Thyroid gland (tissue), 4 donors: ENCODE results near the gene ETNK2.

Source experiments
- POLR2A ChIP-seq, 2 donors: fragments of 450-650 bp; IDR thresholded peaks; one replicate each; pipeline ENCODE4 v1.6.1; 2017; ENCODE audit warnings: antibody characterized with exemption in 2 of 2, mild to moderate bottlenecking in 2 of 2, moderate library complexity in 1 of 2
- TF ChIP-seq, protein P1 (sequence below), 6 experiments: fragments of 200-600 bp in 3 of 6; fragments of 450-650 bp in 3 of 6; sonication (generic) in 3 of 6; IDR thresholded peaks; one replicate each; pipeline ENCODE4 v1.5.1; 2016 to 2019; ENCODE audit warnings: antibody characterized with exemption in 6 of 6, mild to moderate bottlenecking in 2 of 6, inconsistent platforms in 1 of 6, moderate library complexity in 1 of 6

DNA sequence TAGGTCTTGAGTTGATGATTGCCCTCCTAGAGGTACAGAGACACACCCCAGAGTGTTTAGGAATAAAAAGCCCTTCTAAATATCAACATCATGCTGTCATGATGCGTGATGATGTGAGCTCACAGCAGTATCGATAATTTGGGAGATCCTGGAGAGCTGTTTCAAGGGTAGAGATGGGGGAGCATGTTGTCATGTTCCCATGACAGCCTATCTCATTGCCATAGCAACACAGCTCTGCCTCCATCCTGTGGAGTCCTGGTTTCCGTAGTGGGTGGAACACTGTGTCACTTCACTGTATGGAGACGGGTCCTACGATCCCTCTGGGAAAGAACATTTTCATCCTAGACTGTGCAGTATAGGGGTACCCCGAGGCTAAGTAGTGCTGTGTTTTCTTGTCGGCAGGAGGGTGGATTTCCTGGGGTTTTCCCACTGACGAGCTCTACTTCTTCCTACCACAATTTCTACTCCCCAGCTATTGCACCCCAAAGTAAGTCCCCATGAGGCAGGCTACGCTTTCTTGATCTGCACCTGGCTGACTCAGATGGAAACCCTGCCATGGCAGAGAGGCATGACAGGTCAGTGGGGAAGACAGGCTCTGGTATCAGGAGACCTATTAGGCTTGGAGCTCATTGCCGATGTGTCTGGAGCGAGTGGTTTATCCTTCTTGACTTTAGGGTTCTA lies 37.3 kb upstream of the ETNK2 start:
- TF ChIP-seq, protein P1, sequence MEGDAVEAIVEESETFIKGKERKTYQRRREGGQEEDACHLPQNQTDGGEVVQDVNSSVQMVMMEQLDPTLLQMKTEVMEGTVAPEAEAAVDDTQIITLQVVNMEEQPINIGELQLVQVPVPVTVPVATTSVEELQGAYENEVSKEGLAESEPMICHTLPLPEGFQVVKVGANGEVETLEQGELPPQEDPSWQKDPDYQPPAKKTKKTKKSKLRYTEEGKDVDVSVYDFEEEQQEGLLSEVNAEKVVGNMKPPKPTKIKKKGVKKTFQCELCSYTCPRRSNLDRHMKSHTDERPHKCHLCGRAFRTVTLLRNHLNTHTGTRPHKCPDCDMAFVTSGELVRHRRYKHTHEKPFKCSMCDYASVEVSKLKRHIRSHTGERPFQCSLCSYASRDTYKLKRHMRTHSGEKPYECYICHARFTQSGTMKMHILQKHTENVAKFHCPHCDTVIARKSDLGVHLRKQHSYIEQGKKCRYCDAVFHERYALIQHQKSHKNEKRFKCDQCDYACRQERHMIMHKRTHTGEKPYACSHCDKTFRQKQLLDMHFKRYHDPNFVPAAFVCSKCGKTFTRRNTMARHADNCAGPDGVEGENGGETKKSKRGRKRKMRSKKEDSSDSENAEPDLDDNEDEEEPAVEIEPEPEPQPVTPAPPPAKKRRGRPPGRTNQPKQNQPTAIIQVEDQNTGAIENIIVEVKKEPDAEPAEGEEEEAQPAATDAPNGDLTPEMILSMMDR (IDR thresholded peaks at IDR 0.05), result no peak
- no peak for TF ChIP-seq POLR2A (IDR thresholded peaks at IDR 0.05)
